Heart left ventricle (tissue), 16 donors: ENCODE results near the gene MYBPH. TPM values are rescaled to one million over a fixed set of nuclear protein-coding genes. Genes with fewer than 3 reads are reported as not detected.

ENCODE experiments used
- ATAC-seq, 4 donors: fragments of 200-7000 bp; cut with Tn5 transposase; one replicate each; pipeline ENCODE4 v1.9.1; 2020 to 2022; ENCODE audit warnings: moderate library complexity in 4 of 4, mild to moderate bottlenecking in 3 of 4, moderate number of reproducible peaks in 1 of 4
- DNase-seq, 5 donors: peaks; one replicate each; pipeline ENCODE4 v3.0.0-alpha.2; 2020
- H3K27ac ChIP-seq, 12 donors: fragments of 200-600 bp; sonication (generic) in 4 of 12; one replicate each; pipeline versions ENCODE4 v1.5.0 to v1.8.0; 2016 to 2022; ENCODE audit warnings: mild to moderate bottlenecking in 2 of 12
- H3K27me3 ChIP-seq, 9 donors: fragments of 200-600 bp; sonication (generic) in 2 of 9; one replicate each; pipeline versions ENCODE4 v1.5.1 to v1.8.0; 2016 to 2022; ENCODE audit warnings: mild to moderate bottlenecking in 3 of 9
- H3K36me3 ChIP-seq, 9 donors: fragments of 200-600 bp; sonication (generic) in 2 of 9; one replicate each; pipeline versions ENCODE4 v1.5.0 to v1.8.0; 2018 to 2022; ENCODE audit warnings: mild to moderate bottlenecking in 2 of 9
- H3K4me1 ChIP-seq, 12 donors: fragments of 200-600 bp; sonication (generic) in 4 of 12; one replicate each; pipeline versions ENCODE4 v1.5.0 to v1.8.0; 2016 to 2022; ENCODE audit warnings: mild to moderate bottlenecking in 3 of 12
- H3K4me3 ChIP-seq, 12 donors: fragments of 200-600 bp; sonication (generic) in 4 of 12; one replicate each; pipeline versions ENCODE4 v1.5.0 to v1.8.0; 2017 to 2022; ENCODE audit warnings: mild to moderate bottlenecking in 9 of 12, moderate library complexity in 4 of 12
- H3K9me3 ChIP-seq, 12 donors: fragments of 200-600 bp; sonication (generic) in 4 of 12; one replicate each; pipeline versions ENCODE4 v1.5.0 to v1.8.0; 2016 to 2022; ENCODE audit warnings: mild to moderate bottlenecking in 1 of 12
- CTCF ChIP-seq, 12 donors: fragments of 200-600 bp; sonication (generic) in 4 of 12; IDR thresholded peaks; one replicate each; pipeline versions ENCODE4 v1.5.0 to v1.8.0; 2018 to 2022; ENCODE audit warnings: antibody characterized with exemption in 12 of 12, mild to moderate bottlenecking in 5 of 12
- POLR2A ChIP-seq, 2 donors: fragments of 450-650 bp; IDR thresholded peaks; one replicate each; pipeline ENCODE4 v1.6.1; 2017; ENCODE audit warnings: antibody characterized with exemption in 2 of 2, mild to moderate bottlenecking in 2 of 2, moderate library complexity in 2 of 2
- WGBS, 4 donors: extraction: QIAGEN DNeasy Blood & Tissue Kit in 2 of 4; methylation state at CpG; one replicate each; pipeline versions ENCODE4 v1.1.5 to v1.1.7; 2013 to 2018; 5-methylcytosine and 5-hydroxymethylcytosine counted together
- intact Hi-C, 10 donors: fragments of 100-400 bp; cut with DNase I; formaldehyde crosslinking; loops; one replicate each; pipeline versions ENCODE4 v1.11.1 to v1.14.2; 2022
- polyA plus RNA-seq, 2 donors: library from polyadenylated mRNA; stranded (reverse); fragments of 200-250 nt; gene quantifications; one replicate each; pipeline ENCODE4 v1.2.3, GENCODE V29; 2013
- total RNA-seq, 9 donors: library from RNA; depleted of rRNA in 2 of 9; stranded (reverse); fragments of >200 nt in 2 of 9; fragmentation: NEBNext Ultra II Directional in 3 of 9; extraction: Animal tissue kit (Norgen Biotek cat#: 25700) in 3 of 9; gene quantifications; one replicate each; pipeline versions ENCODE4 v1.1.0 to v1.2.4, GENCODE V29; 2016 to 2023
- donor health status: ischemic (EF 13 %, LVEDD 7.1; RV severe dilation, severe dysfunction).
- donor health status: healthy with polysubstance abuse.
- donor health status: DM: no; HTN: yes; CAD: no.
- donor health status: DM: no; HTN: no; CAD: no.
- donor health status: ischemic (EF 25% LVEDD 6.9; RV normal size, moderate dysfunction).
- donor health status: ischemic (EF 25% LVEDD 5.7; RV mildly dilated, moderate dysfunction).
- donor health status: healthy.
- donor health status: DM: yes; HTN: yes; CAD: no.
- donor health status: ischemic (EF 35%, LVEDD 5.7; RV mildly dilated, moderate dysfunction).
- donor health status: nonischemic (EF 11% LVEDD 7.7; RV severe dilation, severe dysfunction).
- donor health status: DM: yes; HTN: yes; CAD: no.
- donor health status: PGD.
- donor health status: ischemic (EF 29% LVEDD 5.4; RV normal size, mild dysfunction).
- donor health status: nonischemic (EF 23%, LVEDD 6.1; RV moderate dilation, normal function).

The MYBPH gene
- total and polyA plus RNA-seq, 11 donors = 0.32 TPM; not detected in 10

GRCh38 chr1:203167026-203167912 lies 8.4 kb downstream of the MYBPH start:
- intact Hi-C loops = no loop called here
- TF ChIP-seq POLR2A (IDR thresholded peaks at IDR 0.05) (no peak), CTCF (IDR thresholded peaks at IDR 0.05) (no peak)
- no peaks in the 10 kb centered on the region for H3K4me1 ChIP-seq
- H3K4me3 ChIP-seq = no peak overlapping the region
- DNase-seq (peak in 1 of 5 donors; percentile 33), ATAC-seq (no peak)
- H3K27ac ChIP-seq = no peak overlapping the region
- H3K9me3 ChIP-seq = no peaks in the 10 kb centered on the region
- peaks cover 0 to 3% (median 0%) of the 10 kb centered on the region in 9 donors for H3K27me3 ChIP-seq
- peaks cover 0 to 5% (median 0%) of the 10 kb centered on the region in 9 donors for H3K36me3 ChIP-seq
- 78 to 84% (median 81%) methylated on average over 20 to 23 of the region's 23 CpGs for WGBS, 4 donors

GRCh38 chr1:203166192-203166940 lies 9.3 kb downstream of the MYBPH start:
- H3K9me3 ChIP-seq = no peaks in the 10 kb centered on the region
- H3K27me3 ChIP-seq = peaks cover 0 to 3% (median 0%) of the 10 kb centered on the region in 9 donors
- peaks cover 0 to 5% (median 0%) of the 10 kb centered on the region in 9 donors for H3K36me3 ChIP-seq
- ATAC-seq = no peak
- 72 to 84% (median 78%) methylated on average over 10 to 14 of the region's 14 CpGs for WGBS, 4 donors
- intact Hi-C loops = no loop called here
- no peak overlapping the region for H3K27ac ChIP-seq
- no peak for TF ChIP-seq POLR2A (IDR thresholded peaks at IDR 0.05)
- no peak for TF ChIP-seq CTCF (IDR thresholded peaks at IDR 0.05)
- H3K4me3 ChIP-seq = no peak overlapping the region
- H3K4me1 ChIP-seq = no peaks in the 10 kb centered on the region
- no peak for DNase-seq

GRCh38 chr1:203165800-203166161 lies 9.8 kb downstream of the MYBPH start:
- intact Hi-C loops = no loop called here
- WGBS, 4 donors = 93 to 96% (median 95%) methylated on average over 8 of the region's 8 CpGs

More at GRCh38 chr1:203165800-203166161, 9.8 kb downstream of the MYBPH start:
- Histone ChIP-seq H3K4me1 (no peaks in the 10 kb centered on the region), H3K36me3 (peaks cover 0 to 5% (median 0%) of the 10 kb centered on the region in 9 donors), H3K4me3 (no peak overlapping the region), H3K27me3 (peaks cover 0 to 3% (median 0%) of the 10 kb centered on the region in 9 donors), H3K27ac (no peak overlapping the region), H3K9me3 (no peaks in the 10 kb centered on the region)
- TF ChIP-seq CTCF (IDR thresholded peaks at IDR 0.05) (no peak), POLR2A (IDR thresholded peaks at IDR 0.05) (no peak)
- ATAC-seq = no peak
- DNase-seq = no peak
